ENCODE data around the gene GLTP. TPM values are rescaled to one million over a fixed set of nuclear protein-coding genes. Genes with fewer than 3 reads are reported as not detected.

Gene GLTP
- total and polyA plus RNA-seq, 2 of the 13 experiments (the other 11 are each of a cell fraction or from before 2014, with no cell fraction given), result 10.7 to 12.9 TPM

- Histone ChIP-seq H3K36me3 (replicated peaks in 1 of 2; ENCODE audit: control insufficient read depth in 1 of 2, insufficient read depth in 2 of 2, low read length in 2 of 2) (no peaks in the 10 kb centered on the region), H4K20me1 (ENCODE audit: insufficient read depth, low read length) (no peaks in the 10 kb centered on the region), H3K4me2 (ENCODE audit: low read depth, low read length) (no peak overlapping the region), H3K79me2 (ENCODE audit: insufficient read depth, low read length) (no peaks in the 10 kb centered on the region), H3K4me1 (ENCODE audit: insufficient read depth, low read length) (peaks cover 43% of the 10 kb centered on the region), H3K27me3 (ENCODE audit: control insufficient read depth in 1 of 2, insufficient read depth in 2 of 2, low read length in 2 of 2) (no peaks in the 10 kb centered on the region), H3K9ac (ENCODE audit: insufficient read depth, low read depth, low read length) (no peak overlapping the region), H2AFZ (ENCODE audit: low read length) (no peak overlapping the region), H3K4me3 (replicated peaks in 1 of 3; ENCODE audit: insufficient read depth in 1 of 3, low read depth in 2 of 3, low read length in 3 of 3) (no peak overlapping the region), H3K9me3 (ENCODE audit: low read length) (no peaks in the 10 kb centered on the region), H3K27ac (ENCODE audit: extremely low read length, insufficient read depth, low read length) (no peak overlapping the region)
- TF ChIP-seq AHR (CRISPR knock-in tag; IDR thresholded peaks at IDR 0.05) (no peak), ZNF333 (CRISPR knock-in tag; IDR thresholded peaks at IDR 0.05; ENCODE audit: borderline replicate concordance) (no peak), GZF1 (CRISPR knock-in tag; IDR thresholded peaks at IDR 0.05) (no peak), CREBL2 (CRISPR knock-in tag; IDR thresholded peaks at IDR 0.05; ENCODE audit: borderline replicate concordance) (no peak), PTBP1 (IDR thresholded peaks at IDR 0.05; ENCODE audit: low read depth, low read length, poor library complexity, severe bottlenecking) (no peak), ZBTB7B (CRISPR knock-in tag; IDR thresholded peaks at IDR 0.05) (no peak), ZHX2 (IDR thresholded peaks at IDR 0.05; ENCODE audit: low read depth) (no peak), ZHX2 (CRISPR knock-in tag; IDR thresholded peaks at IDR 0.05; ENCODE audit: borderline replicate concordance) (no peak), ZFX (CRISPR knock-in tag; IDR thresholded peaks at IDR 0.05; ENCODE audit: low read depth) (no peak), ZNF563 (CRISPR knock-in tag; IDR thresholded peaks at IDR 0.05) (no peak), ZNF326 (CRISPR knock-in tag; IDR thresholded peaks at IDR 0.05; ENCODE audit: borderline replicate concordance) (no peak), ZNF598 (CRISPR knock-in tag; IDR thresholded peaks at IDR 0.05; ENCODE audit: borderline replicate concordance) (no peak)
- ATAC-seq (no peak), DNase-seq (ENCODE audit: low spot score) (no peak), FAIRE-seq (no peak)
- intact Hi-C loops (cut with micrococcal nuclease; ENCODE audit: unreplicated experiment), result no loop called here
- no TSS peak for BruUV-seq (replicated peaks)
- WGBS (ENCODE audit: low lambda C conversion rate), result 92% methylated on average over 5 of the region's 5 CpGs
- in situ Hi-C loops (cut with HindIII; ENCODE audit: extremely low pct_ligation_motif_present, low pct_unique_long_range_greater_than_20kb), result no loop called here
- POLR2A ChIA-PET, result no interaction called here
- CTCF ChIA-PET (ENCODE audit: low intra/inter-chr PET ratio, low total read pairs), result no interaction called here
These were observed 21.6 kb downstream of the GLTP start for GRCh38 chr12:109858764-109859163.
